Aortic smooth muscle cell (primary cell): ENCODE measurements around the gene DSPP. TPM values are rescaled to one million over a fixed set of nuclear protein-coding genes. Genes with fewer than 3 reads are reported as not detected.

Source experiments
- total RNA-seq: library from RNA; depleted of rRNA; stranded (reverse); fragments of >200 nt; gene quantifications from 2 replicates; pipeline ENCODE4 v1.2.3, GENCODE V29; 2014

Gene DSPP
- total RNA-seq: not detected in 2 replicates

DNA sequence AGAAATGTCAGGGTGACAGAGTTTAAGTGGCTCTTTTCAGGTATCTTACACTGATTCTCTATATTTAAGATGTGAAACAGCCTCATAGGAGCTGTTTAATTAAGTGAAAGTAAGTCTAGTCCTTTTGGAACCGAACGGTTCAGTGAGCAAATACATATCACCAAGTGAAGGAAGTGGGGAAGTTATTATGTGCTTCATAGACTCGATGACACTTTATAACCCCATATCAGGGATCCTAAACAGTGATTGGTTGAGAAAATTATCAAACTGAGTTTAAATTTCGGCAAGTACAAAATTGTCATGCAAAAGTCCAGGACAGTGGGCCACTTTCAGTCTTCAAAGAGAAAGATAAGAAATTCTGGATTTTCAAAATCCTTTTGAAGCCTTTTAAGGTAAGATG lies at the start of gene DSPP:
TSS of gene DSPP (plus strand) at position 301 of the 400 bp plus-strand sequence. CDS start 2,380 bp downstream, outside the sequence.

DNA sequence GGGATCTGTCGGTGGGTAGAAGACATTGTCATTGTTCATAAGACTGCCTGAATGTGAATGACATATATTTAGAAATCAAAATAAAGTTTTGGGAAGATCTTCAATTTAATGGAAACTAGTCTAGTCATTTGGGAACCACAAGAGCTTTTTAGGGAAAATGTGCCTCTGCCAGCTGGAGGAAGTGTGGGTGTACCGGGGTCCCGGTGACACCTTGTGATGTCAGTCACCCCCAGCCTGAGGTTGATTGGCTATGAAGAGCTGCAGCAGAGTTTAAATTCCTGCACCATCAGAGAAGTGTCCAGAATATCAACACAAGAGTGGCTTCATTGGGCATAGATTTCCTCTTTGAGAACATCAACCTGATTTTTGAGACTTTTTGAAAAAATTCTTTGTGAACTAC lies 41.7 kb downstream of the DSPP start, which contains the start of gene DMP1:
TSS of gene DMP1 (plus strand) at position 301 of the 400 bp plus-strand sequence. CDS start 6,213 bp downstream, outside the sequence.

Other genes starting within 250 kb of the DSPP start
- 13.9 and 17.6 TPM in 2 replicates for gene HSD17B11, start 217.3 kb upstream of the DSPP start, total RNA-seq
- 13.4 and 18.1 TPM in 2 replicates for gene NUDT9, start 186.0 kb upstream of the DSPP start, total RNA-seq
- 0.13 and 0.19 TPM in 2 replicates for gene SPARCL1, start 79.2 kb upstream of the DSPP start, total RNA-seq
- gene DMP1, start 41.8 kb downstream of the DSPP start, total RNA-seq: not detected in 2 replicates
- not detected in 2 replicates for gene IBSP, start 191.0 kb downstream of the DSPP start, total RNA-seq
- not detected in 2 replicates for gene MEPE, start 224.4 kb downstream of the DSPP start, total RNA-seq